ENCODE data around the gene PLN. TPM values are rescaled to one million over a fixed set of nuclear protein-coding genes. Genes with fewer than 3 reads are reported as not detected.

The PLN gene
- total RNA-seq, 2 donors from 2014 or later: 234 to 277 TPM

- intact Hi-C loops (cut with DNase I): no loop called here
- DNase-seq (ENCODE audit: low spot score): no peak
These were observed 50.2 kb downstream of the PLN start for GRCh38 chr6:118598324-118598723.

GRCh38 chr6:118602300-118602699 is 54.2 kb downstream of the PLN start:
- intact Hi-C loops (cut with DNase I): no loop called here
- DNase-seq (ENCODE audit: low spot score): no peak

- intact Hi-C loops (cut with DNase I): no loop called here
- no peak for DNase-seq (ENCODE audit: low spot score)
These were observed 55.3 kb downstream of the PLN start for GRCh38 chr6:118603372-118603771.

- intact Hi-C loops (cut with DNase I): no loop called here
- DNase-seq (ENCODE audit: low spot score): no peak
These were observed 58.2 kb downstream of the PLN start for GRCh38 chr6:118606268-118606667.

GRCh38 chr6:118606858-118607257 is 58.8 kb downstream of the PLN start:
- intact Hi-C loops (cut with DNase I): no loop called here
- DNase-seq (ENCODE audit: low spot score): no peak

Other genes with a start within 250 kb of the PLN start
- gene CEP85L, start 103.3 kb downstream of the PLN start, total RNA-seq: 10 to 100 TPM; 14.0 to 15.4 TPM

All from posterior vena cava (tissue), 2 donors.